Stimulated activated CD8-positive, alpha-beta memory T cell treated with anti-CD3 and anti-CD28 coated beads, Interleukin-12 subunit alpha, Interleukin-12 subunit beta, amount 100 ng/mL, for 24 hours (primary cell): ENCODE measurements around the gene SARDH.

Experiments
- DNase-seq: peaks from one replicate; pipeline ENCODE4 v3.0.0-alpha.2; 2020; ENCODE audit errors: extremely low read depth

SARDH gene

DNA sequence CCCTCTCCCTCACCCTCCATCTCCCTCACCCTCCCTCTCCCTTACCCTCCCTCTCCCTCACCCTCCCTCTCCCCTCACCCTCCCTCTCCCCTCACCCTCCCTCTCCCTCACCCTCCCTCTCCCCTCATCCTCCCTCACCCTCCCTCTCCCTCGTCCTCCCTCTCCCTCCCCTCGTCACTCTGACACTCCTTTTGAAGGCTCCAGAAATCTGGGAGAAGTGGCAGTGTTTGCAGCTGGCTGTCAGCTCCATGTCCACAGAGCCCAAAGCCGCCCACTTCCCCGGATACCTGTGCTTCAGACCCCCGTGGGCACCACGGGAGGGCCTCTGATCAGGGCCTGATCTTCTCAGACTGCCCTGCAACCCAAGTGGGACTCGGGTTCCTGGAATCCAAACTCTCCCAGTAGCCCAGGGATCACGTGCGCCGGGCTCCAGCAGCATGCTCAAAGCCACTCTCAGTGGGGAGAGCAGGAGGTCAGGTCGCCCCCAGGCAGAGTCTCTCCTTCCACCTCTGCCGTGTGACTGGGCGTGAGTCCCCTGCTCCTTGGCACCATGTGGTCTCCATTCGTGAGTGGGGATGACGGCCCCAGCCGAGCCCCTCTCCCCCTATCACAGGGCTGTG is 68.9 kb downstream of the SARDH start:
- DNase-seq = no peak

DNA sequence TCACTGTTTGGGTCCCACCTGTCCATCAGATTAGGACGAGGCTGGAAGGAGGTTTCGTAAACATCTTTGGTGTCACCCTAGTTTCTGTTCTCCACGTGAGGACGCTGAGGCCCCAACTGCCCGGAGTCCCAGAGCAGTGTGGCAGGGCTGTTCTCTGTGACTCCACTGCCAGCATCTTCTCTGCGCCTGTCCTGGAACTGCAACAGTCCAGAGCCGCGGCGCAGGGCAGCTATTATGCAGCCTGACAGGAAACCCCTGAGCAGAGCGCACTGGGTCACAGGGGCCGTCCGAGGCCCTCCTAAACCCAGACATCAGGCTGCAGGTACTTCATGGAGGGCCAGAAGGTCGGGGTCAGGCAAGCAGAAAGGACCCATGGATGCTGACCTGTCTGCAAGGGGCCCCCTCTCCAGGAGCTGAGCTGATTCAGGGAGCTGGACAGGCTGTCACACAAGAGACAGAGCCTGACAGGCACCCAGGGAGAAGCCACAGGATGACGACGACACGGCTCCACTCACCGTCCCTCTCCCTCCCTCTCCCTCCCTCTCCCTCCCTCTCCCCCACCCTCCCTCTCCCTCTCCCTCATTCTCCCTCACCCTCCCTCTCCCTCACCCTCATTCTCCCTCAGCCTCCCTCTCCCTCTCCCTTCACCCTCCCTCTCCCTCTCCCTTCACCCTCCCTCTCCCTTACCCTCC is 70.2 kb downstream of the SARDH start:
- no peak for DNase-seq

DNA sequence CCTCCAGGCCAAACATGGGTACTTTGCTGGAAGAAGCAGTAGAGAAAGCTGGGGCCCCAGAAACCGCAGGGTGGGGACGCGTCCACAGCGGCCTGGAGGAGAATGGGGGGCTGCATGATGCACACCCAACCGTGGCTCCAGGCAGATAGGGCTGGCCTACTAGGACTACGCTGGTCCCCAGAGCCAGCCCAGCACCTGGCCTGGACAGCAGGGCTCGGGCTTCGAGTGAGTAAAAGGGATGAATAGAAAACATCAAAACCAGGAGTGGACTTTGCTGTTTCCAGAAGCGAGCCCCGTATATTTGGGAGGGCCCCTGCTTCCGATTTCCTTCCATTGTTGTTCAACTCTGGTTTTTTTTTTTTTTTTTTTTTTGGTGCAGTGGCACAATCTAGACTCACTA is 71.3 kb downstream of the SARDH start:
- no peak for DNase-seq

DNA sequence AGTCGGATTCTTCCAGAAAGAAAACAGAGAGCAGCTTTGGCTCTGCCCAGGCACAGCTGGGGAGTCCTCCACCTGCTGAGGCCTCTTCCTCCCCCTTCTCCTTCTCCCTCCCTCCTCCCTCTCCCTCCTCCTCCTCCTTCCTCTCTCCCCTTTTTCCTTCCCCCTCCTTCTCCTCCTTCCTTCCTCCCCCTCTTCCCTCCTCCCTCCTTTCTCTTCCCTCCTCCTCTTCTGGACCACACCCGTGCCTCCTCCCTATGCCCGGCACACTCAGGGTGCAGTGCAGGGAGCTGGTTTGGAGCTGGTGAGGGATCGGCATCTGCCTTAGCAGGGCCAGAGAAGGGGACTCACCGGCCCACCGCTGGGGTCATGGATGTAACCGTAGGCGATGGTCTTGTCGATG is 71.8 kb downstream of the SARDH start:
- no peak for DNase-seq

DNA sequence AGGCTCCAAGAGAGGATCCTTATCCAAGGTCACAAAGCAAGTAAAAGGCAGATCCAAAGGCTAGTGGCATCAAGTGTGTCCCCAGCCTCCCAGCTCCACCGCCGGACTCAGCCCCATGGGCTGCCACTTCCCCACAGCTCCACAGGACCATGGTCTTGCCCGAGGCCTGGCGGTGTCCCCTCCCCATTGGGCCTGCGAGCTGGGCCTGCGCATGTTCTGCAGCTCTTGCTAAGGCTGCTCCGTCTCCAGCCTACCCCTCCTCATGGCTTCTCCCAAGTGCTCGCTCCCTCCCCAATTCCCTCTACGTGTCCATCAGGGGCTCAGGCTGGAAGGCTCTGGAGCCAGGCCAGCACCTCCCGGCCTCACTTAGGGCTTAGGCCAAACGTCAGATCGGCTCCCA is 72.6 kb downstream of the SARDH start:
- no peak for DNase-seq

DNA sequence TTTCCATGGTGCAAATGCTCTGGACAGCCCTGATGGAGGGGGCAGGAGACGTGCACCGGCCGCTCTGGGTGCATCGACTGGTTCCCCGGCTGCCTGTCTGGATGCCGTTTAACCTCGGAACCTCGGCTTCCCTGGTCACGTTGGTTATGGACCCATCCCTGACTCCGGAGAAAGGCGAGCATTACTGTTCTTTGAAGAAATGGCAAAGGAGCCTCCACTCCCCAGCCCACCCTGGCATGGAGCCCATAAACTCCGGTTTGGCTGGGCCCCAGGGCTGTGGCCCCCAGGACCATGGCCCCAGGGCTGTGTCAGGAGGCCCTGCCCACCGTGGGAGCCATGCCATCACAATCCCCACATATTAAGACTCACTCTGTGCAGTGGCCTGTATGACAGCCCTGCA is 73.1 kb downstream of the SARDH start:
- no peak for DNase-seq

DNA sequence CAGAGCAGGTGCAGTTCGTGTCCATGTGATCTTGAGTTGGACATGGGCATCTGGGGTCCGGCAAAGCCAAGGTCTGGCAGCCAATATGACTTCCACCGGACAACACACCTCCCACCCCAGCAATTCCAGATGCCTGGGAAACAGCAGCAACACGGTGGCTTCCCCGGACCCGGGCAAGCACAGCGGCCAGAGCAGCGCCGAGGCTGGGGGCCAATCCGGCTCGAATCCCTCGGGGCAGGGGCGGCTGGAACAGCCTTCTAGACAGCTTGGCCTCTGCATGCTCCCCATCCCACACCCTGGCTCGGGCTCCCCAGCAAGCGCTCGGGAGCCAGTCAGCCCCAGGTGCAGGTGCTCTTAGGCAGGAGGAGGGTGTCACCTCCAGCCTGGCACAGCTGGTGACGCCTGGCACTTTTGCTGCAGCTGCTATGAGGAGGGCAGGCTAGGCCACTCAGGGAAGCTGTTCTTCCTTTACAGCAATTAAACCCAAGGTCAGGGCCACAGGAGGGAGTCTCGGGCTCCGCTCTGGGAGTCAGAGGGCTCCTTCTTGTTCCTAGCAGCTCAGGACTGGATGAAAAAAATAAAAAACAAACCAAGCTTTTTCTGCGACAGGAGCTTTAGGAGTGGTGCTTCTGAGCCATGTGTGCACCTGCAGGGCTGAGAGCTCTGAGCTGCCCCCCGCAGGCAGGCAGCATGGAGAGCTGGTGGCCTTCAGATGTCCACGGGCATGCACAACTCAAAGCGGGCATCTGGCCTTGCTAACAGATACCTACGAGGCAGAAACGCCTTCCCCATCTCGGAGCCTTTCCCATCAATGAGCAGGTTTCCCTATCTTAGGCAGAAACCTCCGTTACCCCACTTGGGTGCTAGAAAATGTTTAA is 73.7 kb downstream of the SARDH start:
- no peak for DNase-seq

DNA sequence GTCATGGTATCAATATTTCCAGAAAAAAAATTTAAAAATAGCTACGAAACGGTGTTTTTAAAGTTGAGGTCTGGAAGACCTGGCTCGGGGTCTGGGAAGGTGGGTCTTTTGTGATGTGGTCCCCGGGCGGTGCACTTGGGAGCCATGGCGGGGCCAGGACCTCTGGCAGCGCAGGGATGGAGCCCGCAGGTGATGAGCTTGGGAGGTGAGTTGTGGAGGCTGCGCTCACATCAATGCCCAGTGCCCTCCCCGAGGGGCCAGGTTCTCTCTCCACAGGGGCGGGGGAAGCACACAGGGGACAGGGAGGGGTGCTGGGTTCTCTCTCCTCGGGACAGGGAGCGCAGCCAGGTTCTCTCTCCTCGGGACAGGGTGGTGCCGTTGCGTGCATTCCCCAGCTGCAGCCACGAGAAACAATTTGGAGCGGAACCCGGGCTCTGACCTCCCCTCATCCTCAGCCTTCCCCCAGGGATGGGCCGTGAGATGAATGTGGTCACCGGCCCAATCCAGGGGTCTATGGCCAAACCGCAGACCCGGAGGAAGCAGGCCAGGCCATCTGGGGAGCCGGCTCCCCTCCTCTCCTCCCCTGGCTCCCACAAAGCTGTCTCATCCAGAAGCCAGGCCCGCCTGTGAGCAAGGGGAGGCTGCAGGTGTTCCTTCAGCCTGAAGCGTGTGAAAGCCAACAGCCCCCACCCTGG is 76.2 kb downstream of the SARDH start:
- DNase-seq = no peak

DNA sequence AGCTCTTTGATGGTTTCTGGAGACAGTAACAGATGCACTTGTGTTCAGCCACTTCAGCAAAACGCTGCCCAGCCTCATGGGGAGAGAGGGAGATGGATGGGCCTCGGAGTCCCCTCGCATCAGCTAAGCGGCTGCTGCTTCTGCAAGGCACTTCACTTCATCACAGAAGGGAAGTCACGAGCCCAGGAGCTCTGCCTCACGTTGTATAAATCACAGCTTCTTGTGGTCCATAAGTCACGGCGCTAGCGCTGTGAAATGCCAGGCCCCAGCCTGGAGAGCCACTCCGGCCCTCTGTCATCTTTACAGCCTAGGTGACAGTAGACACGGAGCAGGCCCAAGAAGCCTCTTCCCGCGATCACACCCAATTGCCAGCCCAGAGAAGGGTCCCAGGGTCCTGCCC is 78.6 kb downstream of the SARDH start:
- DNase-seq = no peak

DNA sequence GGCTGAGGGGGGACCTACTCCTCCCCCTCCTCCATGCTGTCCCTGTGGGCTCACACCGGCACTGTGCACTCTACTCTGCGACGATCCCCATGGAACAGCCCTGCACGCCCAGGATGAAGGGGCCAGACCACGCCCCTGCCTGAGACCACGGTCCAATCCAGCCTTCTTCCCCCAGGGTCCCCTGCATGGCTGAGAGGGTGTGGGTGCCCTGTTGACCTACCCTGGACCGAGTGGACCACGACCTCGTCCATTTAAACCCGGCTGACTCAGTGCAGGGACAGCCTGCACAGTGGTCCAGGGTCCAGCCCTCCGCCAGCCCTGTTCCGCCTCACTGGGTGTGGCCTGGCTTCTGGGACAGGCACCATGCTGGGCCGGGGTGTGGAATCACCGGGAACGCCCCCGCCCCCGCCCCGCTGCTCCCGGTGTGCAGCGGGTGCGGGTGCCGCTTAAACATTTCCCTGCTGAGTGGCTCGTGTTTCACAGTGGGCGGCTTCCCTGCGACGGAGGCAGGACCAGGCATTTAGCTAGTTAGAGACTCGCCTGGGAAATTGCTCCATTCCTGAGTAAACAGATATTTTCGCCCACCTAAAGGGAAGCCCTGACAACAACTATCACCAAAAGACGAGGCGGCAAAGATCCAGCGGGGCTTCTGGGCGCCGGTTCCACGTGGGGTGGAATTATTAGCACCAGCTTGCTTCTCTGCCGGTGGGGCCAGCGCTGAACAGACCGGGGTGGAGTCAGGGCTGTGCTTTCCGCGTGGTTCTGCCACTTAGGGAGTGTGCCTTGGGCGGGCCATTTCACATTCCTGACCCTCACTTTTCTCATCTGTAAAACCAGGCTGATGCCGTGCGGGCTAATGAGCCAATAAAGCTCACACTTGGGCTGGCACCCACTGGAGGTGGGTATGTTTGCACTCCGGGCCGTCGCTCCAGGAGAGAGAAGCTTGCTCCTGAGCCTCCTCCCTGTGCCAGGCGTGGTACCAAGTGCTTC is 79.4 kb downstream of the SARDH start:
- no peak for DNase-seq

DNA sequence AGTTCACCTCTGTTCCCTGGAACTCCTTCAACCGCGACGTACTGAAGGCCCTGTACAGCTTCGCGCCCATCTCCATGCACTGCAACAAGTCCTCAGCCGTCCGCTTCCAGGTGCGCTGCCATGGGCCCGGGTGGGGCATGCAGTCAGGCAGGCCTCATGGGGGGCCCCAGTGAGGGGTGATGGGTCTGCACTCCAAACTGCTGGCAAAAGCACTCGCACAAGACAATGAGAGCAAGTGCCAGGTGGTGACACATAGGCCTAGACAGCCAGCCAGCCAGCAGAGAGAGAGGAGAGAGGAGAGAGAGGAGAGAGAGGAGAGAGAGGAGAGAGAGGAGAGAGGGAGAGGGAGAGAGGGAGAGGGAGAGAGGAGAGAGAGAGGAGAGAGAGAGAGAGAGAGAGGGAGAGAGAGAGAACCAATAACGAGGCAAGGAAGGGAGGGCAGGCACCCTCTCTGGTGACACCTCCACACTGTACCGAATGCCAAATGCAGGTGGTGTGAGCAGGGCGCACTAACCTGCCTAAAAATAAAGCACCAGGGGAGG is 81.0 kb downstream of the SARDH start:
- DNase-seq = no peak

DNA sequence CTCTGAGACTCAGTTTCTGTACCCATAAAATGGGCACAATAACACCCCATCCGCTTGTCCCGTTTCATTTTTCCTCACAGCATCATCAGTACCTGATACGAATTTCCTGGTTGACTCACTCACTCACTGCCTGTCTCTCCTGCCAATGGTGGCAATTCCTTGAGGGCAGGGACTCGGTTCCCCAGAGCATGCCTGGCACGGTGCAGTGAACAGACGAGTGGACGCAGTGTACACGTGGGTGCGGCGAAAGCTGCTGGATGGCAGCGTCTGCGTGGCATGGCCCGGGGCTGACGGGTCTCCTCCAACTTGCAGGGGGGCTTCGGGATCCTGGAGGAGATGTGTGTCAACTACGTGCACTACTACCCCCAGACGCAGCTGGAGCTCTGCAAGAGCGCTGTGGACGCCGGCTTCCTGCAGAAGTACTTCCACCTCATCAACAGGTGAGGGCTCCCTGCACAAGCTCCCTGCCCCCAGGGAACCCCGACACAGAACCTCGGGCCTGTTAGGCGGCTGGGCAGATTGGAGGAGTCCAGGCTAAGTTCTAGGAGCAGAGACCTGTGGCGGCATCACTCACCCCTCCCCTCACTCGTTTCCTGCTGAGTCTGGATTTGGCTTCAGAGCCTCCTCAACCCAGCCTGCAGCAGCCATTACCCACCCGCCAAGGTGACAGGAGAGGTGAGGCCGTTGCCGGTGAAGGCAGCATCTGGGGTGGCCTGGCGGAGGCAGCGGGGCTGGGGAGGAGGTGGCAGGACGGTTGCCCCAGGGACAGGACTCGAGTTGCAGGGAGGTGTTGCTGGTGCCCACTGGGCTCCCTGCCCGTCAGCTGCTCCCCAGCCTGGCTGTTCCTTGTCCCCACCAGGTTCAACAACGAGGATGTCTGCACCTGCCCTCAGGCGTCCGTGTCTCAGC is 81.7 kb downstream of the SARDH start:
- DNase-seq = no peak

DNA sequence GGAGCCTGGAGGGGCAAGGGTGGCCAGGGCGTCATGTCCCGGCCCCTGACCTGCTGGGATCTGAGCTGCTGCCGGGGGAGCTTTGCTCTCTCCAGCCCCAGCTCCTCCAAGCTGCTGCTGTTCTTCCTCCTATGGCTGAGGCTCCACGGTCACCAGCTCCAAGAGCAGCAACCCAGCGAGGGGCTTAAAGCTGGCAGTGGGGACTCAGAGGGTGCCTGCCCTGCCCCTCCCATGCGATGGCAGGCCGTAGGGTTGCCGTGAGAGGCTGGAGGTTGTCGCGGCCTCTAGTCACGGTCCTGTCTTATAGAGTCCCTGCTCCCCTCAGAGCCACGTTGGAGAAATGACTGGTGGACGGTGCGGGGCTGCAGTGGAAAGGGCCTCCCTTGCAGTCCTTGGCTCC is 82.5 kb downstream of the SARDH start:
- no peak for DNase-seq

DNA sequence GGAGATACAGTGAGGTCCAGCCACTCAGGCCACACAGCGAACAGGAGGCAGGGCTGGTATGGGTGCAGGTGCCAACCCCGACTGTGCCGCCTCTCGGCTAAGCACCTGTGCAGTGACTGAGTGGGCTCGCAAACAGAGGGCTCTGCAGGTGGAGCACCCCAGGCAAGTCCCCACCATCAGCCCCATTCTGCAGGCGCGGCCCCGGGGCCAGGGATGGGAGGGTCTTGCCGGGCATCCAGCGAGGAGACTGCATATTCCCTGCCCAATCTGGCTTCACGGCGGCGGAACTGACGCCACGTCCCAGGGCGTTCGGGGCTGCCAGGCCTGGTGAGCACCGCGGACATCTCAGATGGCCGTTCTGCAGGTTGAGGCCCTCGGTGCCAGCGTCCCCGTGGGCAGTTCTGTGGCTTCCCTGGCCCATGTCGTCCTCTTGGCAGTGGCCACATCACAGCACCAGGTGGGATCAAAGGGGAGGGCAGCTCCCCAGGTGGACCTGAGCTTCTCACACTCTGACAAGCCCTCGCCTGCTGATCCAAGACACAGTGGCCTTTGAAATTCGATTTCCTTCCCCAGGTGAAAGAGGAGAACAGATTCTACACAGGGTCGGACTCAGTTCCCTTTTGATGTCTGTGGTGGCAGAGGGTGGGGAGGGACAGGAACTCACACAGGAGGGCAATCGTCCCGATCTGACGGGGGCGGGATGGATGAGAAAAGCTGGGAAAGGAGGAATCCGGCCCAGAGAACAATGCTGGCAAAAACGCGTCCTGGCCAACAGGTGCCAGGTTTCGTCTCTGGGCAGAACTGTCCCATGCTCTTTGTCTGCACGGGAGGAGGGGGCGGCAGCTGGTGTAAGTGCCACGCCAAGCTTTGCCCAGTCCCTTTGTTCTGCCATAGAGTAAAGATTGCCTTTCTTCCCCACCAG is 83.2 kb downstream of the SARDH start:
- DNase-seq = no peak

DNA sequence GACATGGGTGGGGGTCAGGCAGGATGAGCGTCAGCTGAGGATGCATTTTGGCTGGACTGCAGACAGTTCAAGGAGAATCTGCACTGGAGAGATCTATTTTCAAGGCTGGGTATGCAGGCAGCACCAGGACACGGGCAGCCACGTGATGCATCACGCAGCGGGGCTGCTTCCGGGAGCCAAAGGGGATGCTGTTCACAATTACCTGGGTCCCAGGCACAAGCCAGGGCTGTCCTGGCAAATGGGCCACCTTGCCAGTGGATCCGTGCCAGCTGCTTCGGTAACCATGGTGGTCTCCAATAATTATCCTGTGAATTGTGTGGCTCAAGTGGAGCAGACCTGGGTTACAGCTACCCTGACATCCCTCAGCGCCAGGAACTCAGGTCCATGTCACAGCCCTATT is 84.5 kb downstream of the SARDH start:
- DNase-seq = no peak

DNA sequence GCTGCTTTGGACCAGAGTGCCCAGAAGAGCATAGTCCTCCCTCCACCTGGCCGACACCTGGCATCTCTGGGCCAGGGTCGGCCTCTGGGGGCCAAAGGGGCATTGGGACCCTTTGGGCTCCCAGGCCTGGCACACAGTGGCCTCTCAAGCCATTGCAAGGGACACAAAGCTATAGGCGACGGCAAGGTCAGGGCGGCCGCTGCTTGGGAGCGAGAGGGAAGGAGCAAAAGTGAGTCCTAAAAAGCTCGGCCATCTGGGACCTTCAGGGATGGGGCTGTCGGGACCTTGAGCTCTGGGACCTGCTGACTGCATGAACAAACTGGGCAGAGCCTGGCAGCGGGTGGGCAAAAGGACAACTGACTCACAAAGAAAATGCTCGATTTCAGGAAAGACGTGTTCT is 88.1 kb downstream of the SARDH start:
- DNase-seq = no peak

DNA sequence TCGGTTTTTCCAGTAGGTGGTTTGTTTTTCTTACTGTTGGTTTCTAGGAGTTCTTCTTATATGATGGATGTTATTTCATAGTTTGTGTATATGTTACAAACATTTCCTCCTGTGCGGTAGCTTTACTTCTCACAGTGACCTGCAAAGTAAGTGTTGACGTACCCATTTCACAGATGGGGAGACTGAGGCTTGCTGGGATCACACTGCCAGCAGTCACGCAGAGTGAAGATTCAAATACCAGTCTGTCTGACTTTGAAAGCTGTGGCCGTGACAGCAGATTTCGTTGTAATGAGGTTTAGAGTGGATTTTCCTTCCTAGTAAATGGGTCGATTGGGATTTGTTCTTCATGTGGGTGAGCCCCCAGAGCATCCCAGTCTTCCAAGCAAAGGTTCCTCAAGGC is 89.0 kb downstream of the SARDH start:
- DNase-seq = no peak

DNA sequence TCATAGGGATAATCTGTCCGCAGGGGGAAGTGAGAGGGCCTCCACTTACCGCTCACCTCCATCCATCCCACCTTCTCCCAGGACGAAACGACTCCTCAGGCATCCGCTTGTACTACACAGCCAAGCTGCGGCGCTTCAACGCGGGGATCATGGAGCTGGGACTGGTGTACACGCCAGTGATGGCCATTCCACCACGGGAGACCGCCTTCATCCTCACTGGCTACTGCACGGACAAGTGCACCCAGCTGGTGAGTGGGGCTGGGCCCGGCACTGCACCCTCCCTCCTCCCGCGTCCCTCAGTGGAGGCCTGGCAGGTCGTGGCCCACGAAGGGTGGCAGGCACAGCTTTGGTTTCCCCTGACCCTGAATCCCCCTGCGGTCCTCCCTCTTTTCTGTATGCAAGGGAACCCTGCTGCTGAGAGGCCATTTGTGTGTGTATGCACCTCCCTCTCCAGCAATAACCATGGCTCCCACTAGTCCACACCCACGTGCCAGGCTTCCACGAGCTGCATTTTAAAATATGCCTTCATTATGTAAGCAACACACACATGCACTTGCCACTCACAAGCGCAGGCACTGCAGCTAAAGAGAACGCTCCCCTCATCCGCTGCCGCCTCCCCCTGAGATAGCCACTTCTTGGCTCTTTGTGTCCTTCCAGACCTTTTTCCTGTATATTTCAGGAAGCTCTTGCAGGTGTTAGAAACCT is 90.2 kb downstream of the SARDH start:
- DNase-seq = no peak
